Lung (tissue), 12 donors: Measurements from ENCODE around the gene VASN. TPM values are rescaled to one million over a fixed set of nuclear protein-coding genes. Genes with fewer than 3 reads are reported as not detected.
A peak's percentile ranks its signal among the peaks of the same experiment; 100 is the strongest.

Source experiments
- ATAC-seq: fragments of 200-7000 bp; cut with Tn5 transposase; one replicate; pipeline ENCODE4 v1.9.1; 2020; ENCODE audit warnings: moderate number of reproducible peaks; ENCODE audit not compliant: insufficient read depth, low FRiP score
- DNase-seq, 3 donors: peaks; one replicate each; pipeline ENCODE4 v3.0.0-alpha.2; 2013 to 2017
- H3K27ac ChIP-seq, 2 donors: one replicate each; pipeline ENCODE4 v1.5.1; 2013; ENCODE audit warnings: mild to moderate bottlenecking in 2 of 2, moderate library complexity in 2 of 2, control low read depth in 1 of 2, inconsistent platforms in 1 of 2, low read depth in 1 of 2, low read length in 1 of 2
- H3K27me3 ChIP-seq, 3 donors: one replicate each; pipeline ENCODE4 v1.5.1; 2013; ENCODE audit warnings: low read length in 2 of 3; ENCODE audit not compliant: control insufficient read depth in 3 of 3, insufficient read depth in 3 of 3
- H3K36me3 ChIP-seq, 4 donors: one replicate each; pipeline ENCODE4 v1.5.1; 2013; ENCODE audit warnings: low read length in 4 of 4, mild to moderate bottlenecking in 1 of 4, moderate library complexity in 1 of 4; ENCODE audit not compliant: control insufficient read depth in 4 of 4, insufficient read depth in 4 of 4
- H3K4me1 ChIP-seq, 5 donors: one replicate each; pipeline ENCODE4 v1.5.1; 2013; ENCODE audit warnings: low read length in 5 of 5, mild to moderate bottlenecking in 2 of 5, moderate library complexity in 1 of 5; ENCODE audit not compliant: control insufficient read depth in 5 of 5, insufficient read depth in 5 of 5
- H3K4me3 ChIP-seq: one replicate; pipeline ENCODE4 v1.5.1; 2013; ENCODE audit warnings: mild to moderate bottlenecking, control low read depth, moderate library complexity
- H3K9ac ChIP-seq, 2 donors: one replicate each; pipeline ENCODE4 v1.5.1; 2013; ENCODE audit warnings: low read length in 2 of 2, control low read depth in 1 of 2; ENCODE audit not compliant: insufficient read depth in 1 of 2
- H3K9me3 ChIP-seq, 4 donors: one replicate each; pipeline ENCODE4 v1.5.1; 2013; ENCODE audit warnings: low read length in 3 of 4, mild to moderate bottlenecking in 1 of 4, moderate library complexity in 1 of 4; ENCODE audit not compliant: control insufficient read depth in 4 of 4, insufficient read depth in 3 of 4
- WGBS, 2 donors: extraction: QIAGEN DNeasy Blood & Tissue Kit; methylation state at CpG; one replicate each; pipeline ENCODE4 v1.1.7; 2013; 5-methylcytosine and 5-hydroxymethylcytosine counted together
- polyA plus RNA-seq, 2 donors: library from polyadenylated mRNA; stranded (reverse); fragments of 200-250 nt; gene quantifications; one replicate each; pipeline ENCODE4 v1.2.1, GENCODE V29; 2013
- total RNA-seq, 2 donors: library from RNA; depleted of rRNA in 1 of 2; stranded (reverse); fragments of >200 nt in 1 of 2; gene quantifications; one replicate each; pipeline ENCODE4 v1.2.1, GENCODE V29; 2014 to 2021
- TF ChIP-seq, protein P1 (sequence below): IDR thresholded peaks from 2 replicates; pipeline ENCODE4 v1.5.1; 2012; ENCODE audit warnings: mild to moderate bottlenecking; ENCODE audit errors: control extremely low read depth, extremely low read depth
- donor health status: control.
- donor health status: control.
- donor health status: Bipolar disorder and iron deficiency.
- donor health status: healthy.
- donor health status: DM: yes; HTN: yes; CAD: no.

Gene VASN
- total and polyA plus RNA-seq, 4 donors: 18.8 to 42.9 (median 31.3) TPM

GRCh38 chr16:4415538-4416199, 44.0 kb downstream of the VASN start:
- peak; percentile 38 to 46 (median 42) for DNase-seq
- Histone ChIP-seq H3K9ac (no peak overlapping the region), H3K27ac (peak overlapping the region; percentile 76 to 88), H3K4me1 (peaks cover 0 to 33% (median 11%) of the 10 kb centered on the region in 5 donors), H3K9me3 (no peaks in the 10 kb centered on the region), H3K27me3 (no peaks in the 10 kb centered on the region), H3K36me3 (peaks cover 0 to 11% (median 0%) of the 10 kb centered on the region in 4 donors), H3K4me3 (peak overlapping the region; percentile 86)
- TF ChIP-seq, protein P1, sequence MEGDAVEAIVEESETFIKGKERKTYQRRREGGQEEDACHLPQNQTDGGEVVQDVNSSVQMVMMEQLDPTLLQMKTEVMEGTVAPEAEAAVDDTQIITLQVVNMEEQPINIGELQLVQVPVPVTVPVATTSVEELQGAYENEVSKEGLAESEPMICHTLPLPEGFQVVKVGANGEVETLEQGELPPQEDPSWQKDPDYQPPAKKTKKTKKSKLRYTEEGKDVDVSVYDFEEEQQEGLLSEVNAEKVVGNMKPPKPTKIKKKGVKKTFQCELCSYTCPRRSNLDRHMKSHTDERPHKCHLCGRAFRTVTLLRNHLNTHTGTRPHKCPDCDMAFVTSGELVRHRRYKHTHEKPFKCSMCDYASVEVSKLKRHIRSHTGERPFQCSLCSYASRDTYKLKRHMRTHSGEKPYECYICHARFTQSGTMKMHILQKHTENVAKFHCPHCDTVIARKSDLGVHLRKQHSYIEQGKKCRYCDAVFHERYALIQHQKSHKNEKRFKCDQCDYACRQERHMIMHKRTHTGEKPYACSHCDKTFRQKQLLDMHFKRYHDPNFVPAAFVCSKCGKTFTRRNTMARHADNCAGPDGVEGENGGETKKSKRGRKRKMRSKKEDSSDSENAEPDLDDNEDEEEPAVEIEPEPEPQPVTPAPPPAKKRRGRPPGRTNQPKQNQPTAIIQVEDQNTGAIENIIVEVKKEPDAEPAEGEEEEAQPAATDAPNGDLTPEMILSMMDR: no peak
- peak; percentile 33 for ATAC-seq
- WGBS, 2 donors: 0 to 1% methylated on average over 26 to 44 of the region's 44 CpGs

GRCh38 chr16:4416200-4417032, 44.8 kb downstream of the VASN start, which contains the start of gene CORO7:
Gene CORO7, minus strand, starts transcription at chr16:4416596. Its CDS starts 78 bp downstream, at chr16:4416518.
- WGBS, 2 donors: 0% methylated on average over 77 to 92 of the region's 92 CpGs

GRCh38 chr16:4419402-4419959, 47.8 kb downstream of the VASN start:
- Histone ChIP-seq H3K27ac (no peak overlapping the region), H3K4me3 (no peak overlapping the region), H3K9ac (no peak overlapping the region), H3K27me3 (no peaks in the 10 kb centered on the region), H3K36me3 (no peaks in the 10 kb centered on the region), H3K9me3 (no peaks in the 10 kb centered on the region), H3K4me1 (peaks cover 0 to 16% (median 5%) of the 10 kb centered on the region in 5 donors)
- TF ChIP-seq, protein P1: no peak
- 84 to 89% methylated on average over 7 of the region's 7 CpGs for WGBS, 2 donors
- no peak for ATAC-seq
- DNase-seq: no peak

More at GRCh38 chr16:4416200-4417032, 44.8 kb downstream of the VASN start, which contains the start of gene CORO7:
- Histone ChIP-seq H3K36me3 (peaks cover 0 to 11% (median 0%) of the 10 kb centered on the region in 4 donors), H3K27ac (peak within 1 kb of the TSS; percentile 76 to 88), H3K4me3 (peak within 1 kb of the TSS; percentile 86), H3K9me3 (no peaks in the 10 kb centered on the region), H3K9ac (no peak within 1 kb of the TSS), H3K4me1 (peaks cover 0 to 26% (median 7%) of the 10 kb centered on the region in 5 donors), H3K27me3 (no peaks in the 10 kb centered on the region)
- DNase-seq: peak; percentile 89 to 94 (median 93)
- peak; percentile 95 for ATAC-seq
- TF ChIP-seq, protein P1: no peak
